IPS DF 6.9 (cell line): Measurements from ENCODE around the gene TIMP2.

ENCODE experiments used
- DNase-seq: peaks from one replicate; pipeline ENCODE4 v3.0.0-alpha.2; 2013; ENCODE audit warnings: low read depth, low spot score
- H3K27ac ChIP-seq: one replicate; pipeline ENCODE4 v1.5.1; 2013; ENCODE audit warnings: low read length, control low read depth
- H3K27me3 ChIP-seq: 2 replicates; pipeline ENCODE4 v1.6.1; 2013; ENCODE audit warnings: mild to moderate bottlenecking, low read length; ENCODE audit not compliant: control insufficient read depth, insufficient read depth
- H3K36me3 ChIP-seq: 2 replicates; pipeline ENCODE4 v1.6.1; 2013; ENCODE audit warnings: low read length; ENCODE audit not compliant: control insufficient read depth, insufficient read depth
- H3K4me1 ChIP-seq: 2 replicates; pipeline ENCODE4 v1.6.1; 2013; ENCODE audit warnings: low read length; ENCODE audit not compliant: control insufficient read depth, insufficient read depth
- H3K4me3 ChIP-seq: 2 replicates; pipeline ENCODE4 v1.5.1; 2013; ENCODE audit warnings: mild to moderate bottlenecking, low read length
- H3K9me3 ChIP-seq: 2 replicates; pipeline ENCODE4 v1.6.1; 2013; ENCODE audit warnings: low read length, inconsistent platforms; ENCODE audit not compliant: control insufficient read depth, insufficient read depth
- WGBS: extraction: QIAGEN DNeasy Blood & Tissue Kit; methylation state at CpG from one replicate; pipeline ENCODE4 v1.1.7; 2013; ENCODE audit warnings: mixed read lengths, missing lambda C conversion rate; ENCODE audit not compliant: insufficient read length, insufficient coverage; 5-methylcytosine and 5-hydroxymethylcytosine counted together

TIMP2 gene

GRCh38 chr17:78836420-78837021, 88.7 kb downstream of the TIMP2 start:
- no CpG with 5 or more reads among the region's 5 CpGs for WGBS
- Histone ChIP-seq H3K9me3 (no peaks in the 10 kb centered on the region), H3K27ac (no peak overlapping the region), H3K4me1 (no peaks in the 10 kb centered on the region), H3K27me3 (no peaks in the 10 kb centered on the region), H3K4me3 (no peak overlapping the region), H3K36me3 (peaks cover 24% of the 10 kb centered on the region)
- no peak for DNase-seq

GRCh38 chr17:78834571-78834970, 90.6 kb downstream of the TIMP2 start:
- Histone ChIP-seq H3K9me3 (no peaks in the 10 kb centered on the region), H3K4me1 (no peaks in the 10 kb centered on the region), H3K27ac (no peak overlapping the region), H3K27me3 (no peaks in the 10 kb centered on the region), H3K4me3 (no peak overlapping the region), H3K36me3 (peaks cover 24% of the 10 kb centered on the region)
- DNase-seq, result no peak
- WGBS, result no CpG with 5 or more reads among the region's 8 CpGs

- no CpG with 5 or more reads among the region's 2 CpGs for WGBS
- Histone ChIP-seq H3K4me3 (no peak overlapping the region), H3K27ac (no peak overlapping the region), H3K4me1 (no peaks in the 10 kb centered on the region), H3K27me3 (no peaks in the 10 kb centered on the region), H3K9me3 (no peaks in the 10 kb centered on the region), H3K36me3 (peaks cover 38% of the 10 kb centered on the region)
- DNase-seq, result no peak
Observed at GRCh38 chr17:78832541-78832810, 92.7 kb downstream of the TIMP2 start.

- no peak for DNase-seq
- no CpG with 5 or more reads among the region's 15 CpGs for WGBS
- Histone ChIP-seq H3K4me3 (no peak overlapping the region), H3K27ac (no peak overlapping the region), H3K4me1 (no peaks in the 10 kb centered on the region), H3K9me3 (no peaks in the 10 kb centered on the region), H3K36me3 (peaks cover 40% of the 10 kb centered on the region), H3K27me3 (no peaks in the 10 kb centered on the region)
Observed at GRCh38 chr17:78831688-78832540, 93.3 kb downstream of the TIMP2 start.

- whole genome bisulfite sequencing, result no CpG with 5 or more reads among the region's 6 CpGs
- H3K36me3 ChIP-seq, result peaks cover 27% of the 10 kb centered on the region
- no peak overlapping the region for H3K4me3 ChIP-seq
Observed at GRCh38 chr17:78829477-78829876, 95.7 kb downstream of the TIMP2 start.

GRCh38 chr17:78828470-78829185, 96.6 kb downstream of the TIMP2 start:
- WGBS, result no CpG with 5 or more reads among the region's 14 CpGs
- H3K9me3 ChIP-seq, result no peaks in the 10 kb centered on the region
- no peaks in the 10 kb centered on the region for H3K27me3 ChIP-seq
- H3K4me3 ChIP-seq, result no peak overlapping the region
- H3K4me1 ChIP-seq, result no peaks in the 10 kb centered on the region
- DNase-seq, result no peak
- peaks cover 32% of the 10 kb centered on the region for H3K36me3 ChIP-seq
- no peak overlapping the region for H3K27ac ChIP-seq

More at GRCh38 chr17:78829477-78829876, 95.7 kb downstream of the TIMP2 start:
- H3K27ac ChIP-seq, result no peak overlapping the region
- no peaks in the 10 kb centered on the region for H3K4me1 ChIP-seq
- H3K27me3 ChIP-seq, result no peaks in the 10 kb centered on the region
- no peaks in the 10 kb centered on the region for H3K9me3 ChIP-seq
- no peak for DNase-seq

- WGBS, result no CpG with 5 or more reads among the region's 21 CpGs
- DNase-seq, result no peak
- Histone ChIP-seq H3K9me3 (no peaks in the 10 kb centered on the region), H3K4me1 (no peaks in the 10 kb centered on the region), H3K36me3 (peaks cover 39% of the 10 kb centered on the region), H3K4me3 (no peak overlapping the region), H3K27me3 (no peaks in the 10 kb centered on the region), H3K27ac (no peak overlapping the region)
Observed at GRCh38 chr17:78826836-78827509, 98.2 kb downstream of the TIMP2 start.

GRCh38 chr17:78826421-78826820, 98.8 kb downstream of the TIMP2 start:
- Histone ChIP-seq H3K4me1 (no peaks in the 10 kb centered on the region), H3K27me3 (no peaks in the 10 kb centered on the region), H3K9me3 (no peaks in the 10 kb centered on the region), H3K4me3 (no peak overlapping the region), H3K27ac (no peak overlapping the region), H3K36me3 (peaks cover 44% of the 10 kb centered on the region)
- WGBS, result no CpG with 5 or more reads among the region's 5 CpGs
- no peak for DNase-seq

GRCh38 chr17:78825696-78826095, 99.5 kb downstream of the TIMP2 start:
- Histone ChIP-seq H3K27ac (no peak overlapping the region), H3K9me3 (no peaks in the 10 kb centered on the region), H3K36me3 (peaks cover 50% of the 10 kb centered on the region), H3K4me3 (no peak overlapping the region), H3K4me1 (no peaks in the 10 kb centered on the region), H3K27me3 (no peaks in the 10 kb centered on the region)
- WGBS, result no CpG with 5 or more reads among the region's 6 CpGs
- no peak for DNase-seq

- WGBS, result no CpG with 5 or more reads among the region's 7 CpGs
- Histone ChIP-seq H3K27me3 (no peaks in the 10 kb centered on the region), H3K9me3 (no peaks in the 10 kb centered on the region), H3K27ac (no peak overlapping the region), H3K36me3 (peaks cover 62% of the 10 kb centered on the region), H3K4me1 (no peaks in the 10 kb centered on the region), H3K4me3 (no peak overlapping the region)
- DNase-seq, result no peak
Observed at GRCh38 chr17:78824240-78824639, 100.9 kb downstream of the TIMP2 start.
